Hematopoietic multipotent progenitor cell treated with erythropoietin and hydrocortisone succinate and interleukin-3 and kit ligand, for 6 days (in vitro differentiated cells): ENCODE results near the gene APMAP.

Experiments
- DNase-seq: peaks from one replicate; pipeline ENCODE4 v3.0.0-alpha.2; 2015

The APMAP gene

DNA sequence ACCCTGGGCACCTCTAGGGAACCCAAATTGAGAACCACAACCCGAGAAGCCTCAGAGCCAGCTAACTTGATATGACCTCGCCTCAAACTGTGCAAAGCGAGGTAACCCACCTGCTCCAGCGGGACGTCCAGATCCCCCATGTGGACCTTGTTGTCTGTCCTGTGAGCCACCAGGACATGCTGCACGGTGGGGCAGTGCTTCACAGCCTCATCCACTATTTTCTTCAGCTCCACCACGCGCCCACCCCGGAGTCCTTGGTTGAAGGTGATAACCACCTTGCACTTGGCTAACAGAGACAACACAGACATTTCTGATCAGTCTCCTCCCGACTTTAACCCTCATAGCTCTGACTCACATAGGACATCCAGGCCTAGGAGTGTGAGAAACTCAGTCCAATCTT, 30.8 kb upstream of the APMAP start:
- DNase-seq, result peak; percentile 74

DNA sequence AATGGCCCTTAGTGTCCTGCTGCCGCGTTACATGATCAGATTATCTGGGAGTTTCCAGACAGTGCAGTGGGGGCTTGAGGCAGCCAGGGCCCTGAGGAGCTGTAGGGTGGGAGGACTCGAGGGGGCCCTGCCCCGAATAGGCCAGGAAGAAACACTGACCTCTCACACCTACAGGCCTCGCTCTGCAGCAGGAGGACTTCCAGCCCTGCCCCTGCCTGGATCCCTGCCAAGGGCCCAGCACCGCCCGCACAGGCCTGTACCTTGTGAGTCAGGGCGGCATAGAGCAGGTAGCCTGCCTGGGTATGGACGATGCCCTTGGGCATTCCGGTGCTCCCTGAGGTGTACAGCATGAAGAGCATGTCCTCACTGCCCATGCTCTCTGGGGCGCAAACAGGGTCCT, 30.1 kb upstream of the APMAP start:
- peak; percentile 40 for DNase-seq

DNA sequence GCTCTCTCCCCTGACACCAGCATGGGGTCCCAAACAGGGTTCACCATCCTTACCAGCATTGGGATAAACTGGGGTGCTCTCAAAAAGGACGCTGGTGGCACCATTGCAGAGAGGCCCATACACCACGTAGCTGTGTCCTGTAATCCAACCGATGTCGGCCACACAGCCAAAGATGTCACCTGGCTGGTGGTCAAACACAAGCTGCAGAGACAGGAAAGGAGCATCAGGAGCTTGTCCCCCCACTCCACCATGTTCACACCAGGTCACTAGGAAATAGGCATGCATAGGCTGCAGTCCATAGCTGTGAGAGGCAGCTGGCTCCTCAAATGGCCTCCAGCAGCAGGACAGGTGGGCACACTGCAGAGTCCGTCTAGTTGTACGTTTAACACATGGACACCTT, 28.8 kb upstream of the APMAP start:
- DNase-seq, result no peak

DNA sequence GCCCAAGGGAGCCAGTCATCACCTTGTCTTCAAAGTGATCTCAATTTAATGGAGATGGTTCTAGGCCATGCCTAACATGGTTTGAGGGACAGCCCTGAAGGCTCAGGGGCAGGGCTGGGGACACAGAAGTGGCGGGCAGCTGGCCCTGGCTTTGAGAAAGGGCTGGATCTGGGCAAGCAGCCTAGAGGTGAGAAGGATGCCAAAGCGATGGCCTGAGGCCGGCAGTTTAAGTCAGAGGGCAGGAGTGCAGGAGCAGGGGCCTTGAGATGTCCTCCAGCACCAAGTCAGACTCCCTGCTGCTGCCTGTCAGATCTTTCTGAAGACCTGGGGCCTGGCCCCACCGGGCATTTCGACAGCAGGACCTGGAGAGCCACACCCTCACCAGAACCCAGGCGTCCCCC, 28.4 kb upstream of the APMAP start:
- no peak for DNase-seq

DNA sequence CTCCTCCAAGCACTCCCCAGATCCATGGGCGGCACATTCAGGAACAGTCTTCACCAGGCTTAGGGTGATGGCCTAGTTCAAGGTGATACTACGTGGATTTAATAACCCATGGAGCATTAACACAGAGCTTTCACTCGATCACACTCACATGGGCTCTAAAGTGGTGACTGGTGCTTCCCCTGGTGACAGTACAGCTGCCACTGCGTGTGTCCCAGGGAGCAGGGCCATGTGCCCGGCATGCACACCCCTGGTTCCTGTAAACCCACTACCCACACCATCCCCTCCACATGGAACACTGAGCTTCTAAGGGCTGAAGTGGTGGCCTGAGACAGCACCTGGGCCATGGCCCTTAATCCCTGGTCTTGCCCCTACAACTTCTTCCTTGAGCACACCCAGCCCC, 27.8 kb upstream of the APMAP start:
- DNase-seq, result no peak

DNA sequence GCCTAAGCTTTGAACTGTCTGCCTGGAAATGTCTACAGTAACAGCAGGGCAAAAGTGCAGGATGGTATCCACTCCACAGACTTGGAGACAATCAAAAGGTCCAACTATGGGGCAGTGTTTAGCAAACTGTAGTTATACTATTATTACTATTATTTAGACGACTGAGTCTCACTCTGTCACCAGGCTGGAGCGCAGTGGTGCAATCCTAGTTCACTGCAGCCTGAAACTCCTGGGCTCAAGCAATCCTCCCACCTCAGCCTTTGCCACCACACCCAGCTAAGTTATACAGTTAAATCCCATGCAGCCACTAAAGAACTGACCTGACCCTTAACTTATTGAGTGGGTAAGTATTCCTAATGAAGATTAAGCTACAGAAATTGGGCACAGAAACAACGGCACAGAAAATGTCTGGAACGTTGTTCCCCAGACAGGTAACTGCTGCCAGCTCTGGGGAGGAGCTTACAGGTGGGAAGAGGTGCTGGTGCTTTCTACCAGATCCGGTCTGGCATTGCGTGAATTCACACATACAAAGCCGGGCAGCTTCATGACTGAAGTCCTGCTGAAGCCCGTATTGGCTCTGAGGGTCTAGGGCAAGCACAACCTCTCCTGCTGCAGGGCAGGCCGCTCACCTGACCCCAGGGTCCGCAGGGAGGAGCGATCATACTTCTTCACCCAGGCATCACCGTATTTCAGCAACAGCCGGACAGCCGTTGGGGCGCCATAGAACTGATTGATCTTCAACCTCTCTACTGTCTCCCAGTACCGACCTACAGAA, 27.0 kb upstream of the APMAP start:
- DNase-seq, result no peak

DNA sequence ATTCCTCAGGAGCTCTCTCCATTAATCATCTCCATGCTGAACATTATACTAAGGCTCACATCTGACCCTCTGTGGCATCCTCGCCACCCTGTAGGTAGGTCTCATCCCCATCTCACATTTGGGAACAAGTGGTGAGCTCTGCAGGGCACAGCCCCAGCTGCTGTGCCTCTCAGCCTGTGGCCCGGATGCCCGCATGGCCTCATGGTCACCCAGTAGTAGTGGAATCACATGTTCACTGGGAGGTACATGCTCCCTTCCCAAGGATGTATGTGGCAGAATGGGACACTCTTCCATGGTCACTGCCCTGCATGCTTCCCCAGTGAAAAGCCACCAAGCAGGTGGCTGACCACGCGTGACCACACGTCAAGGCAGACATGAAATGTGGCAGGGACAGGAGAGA, 26.3 kb upstream of the APMAP start:
- no peak for DNase-seq

DNA sequence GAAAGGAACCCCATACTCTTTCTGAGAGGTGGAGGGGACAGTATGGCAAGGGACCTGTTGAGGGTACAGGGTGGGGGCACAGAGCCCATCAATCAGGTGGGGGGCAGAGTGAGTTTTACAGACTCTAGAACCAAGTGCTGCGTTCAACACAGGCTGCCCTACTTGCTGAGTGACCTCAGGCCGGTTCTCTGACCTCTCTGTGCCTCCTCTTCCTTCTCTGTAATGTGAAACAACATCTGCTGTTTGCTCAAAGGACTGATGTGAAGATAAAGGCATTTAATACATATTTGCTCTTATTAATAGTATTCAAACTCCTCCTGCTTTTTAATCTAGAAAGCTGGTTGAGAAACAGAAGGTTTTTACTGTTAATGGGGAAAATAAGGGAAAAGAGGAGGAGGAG, 25.9 kb upstream of the APMAP start:
- no peak for DNase-seq

DNA sequence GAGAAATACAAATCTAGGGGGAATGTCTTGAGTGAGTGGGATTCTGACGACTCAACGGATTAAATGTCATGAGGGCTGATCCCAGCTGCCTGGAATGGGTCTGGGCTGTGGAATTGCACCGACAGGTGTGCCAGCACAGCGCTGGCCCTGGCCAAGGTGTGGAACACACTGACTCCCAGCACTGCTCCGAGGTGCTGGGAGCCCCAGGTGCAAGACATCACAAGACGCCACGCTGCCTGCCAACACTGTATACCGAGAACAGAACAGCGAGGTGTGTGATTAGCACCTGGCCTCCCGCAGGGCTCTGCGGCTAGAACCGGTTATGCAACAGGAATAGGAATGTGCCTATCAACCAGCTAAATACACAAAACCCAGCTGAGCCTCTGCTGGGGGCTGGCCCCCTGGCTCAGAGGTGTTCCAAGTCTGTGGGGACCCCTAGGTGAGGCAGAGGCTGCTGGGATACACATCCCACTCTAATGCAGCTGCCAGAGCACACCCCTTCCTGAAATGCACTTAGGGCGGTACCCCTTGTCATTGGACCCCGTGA, 24.8 kb upstream of the APMAP start:
- DNase-seq, result no peak

DNA sequence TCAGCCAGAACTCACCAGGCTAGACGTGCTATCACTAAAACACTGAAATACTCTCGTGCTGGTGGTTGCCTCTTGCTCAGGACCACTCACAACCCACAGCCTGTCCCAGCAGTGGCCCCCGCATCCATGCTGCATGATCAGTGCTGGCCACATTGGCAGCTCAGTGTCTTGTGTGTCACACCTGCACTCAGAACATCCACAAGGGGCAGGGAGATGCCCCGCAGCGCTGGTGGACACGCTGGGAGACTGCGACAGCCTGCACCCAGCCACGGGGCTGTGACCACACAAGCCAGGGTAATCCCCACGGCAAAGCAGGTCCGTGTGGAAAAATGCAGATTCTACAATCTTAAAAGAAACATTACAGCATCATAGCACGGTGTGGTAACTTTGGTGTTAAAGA, 23.9 kb upstream of the APMAP start:
- DNase-seq, result no peak

DNA sequence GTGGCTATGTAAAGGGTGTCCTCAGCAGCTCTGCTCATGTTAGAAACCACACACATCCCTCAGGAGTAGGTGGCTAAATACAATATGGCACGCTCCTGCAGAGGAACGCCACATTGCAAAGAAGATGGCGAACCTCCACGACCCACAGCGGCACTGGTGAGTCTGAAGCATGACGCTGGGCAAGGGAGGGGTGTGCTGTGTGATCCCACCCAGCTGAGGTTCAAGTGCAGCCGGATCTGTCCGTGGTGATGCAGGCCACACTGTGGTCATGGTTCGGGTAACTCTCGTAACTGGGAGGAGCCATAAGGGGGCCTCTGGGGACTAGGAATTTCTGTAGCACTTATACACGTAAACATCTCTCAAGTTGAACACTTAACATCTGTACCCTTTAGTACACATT, 23.4 kb upstream of the APMAP start:
- DNase-seq, result no peak

DNA sequence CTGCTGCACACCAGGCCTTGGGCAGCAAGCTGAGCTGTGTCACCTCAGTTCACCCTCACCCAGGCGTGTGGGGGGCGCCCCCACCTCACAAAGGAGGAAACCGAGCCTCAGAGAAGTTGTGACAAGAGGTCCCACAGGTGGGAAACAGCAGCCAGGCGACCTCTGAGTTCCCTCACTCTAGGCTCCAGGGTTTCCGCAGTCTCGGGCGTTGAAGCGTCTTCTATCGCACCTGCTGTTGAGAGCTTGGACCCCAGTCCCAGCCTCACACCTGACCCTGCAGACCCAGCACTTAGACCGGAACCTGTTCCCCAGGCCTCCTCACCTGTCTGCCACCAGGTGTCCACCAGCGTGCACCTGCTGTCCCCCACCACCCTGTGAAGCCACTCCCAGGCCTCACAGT, 22.3 kb upstream of the APMAP start:
- DNase-seq, result no peak

DNA sequence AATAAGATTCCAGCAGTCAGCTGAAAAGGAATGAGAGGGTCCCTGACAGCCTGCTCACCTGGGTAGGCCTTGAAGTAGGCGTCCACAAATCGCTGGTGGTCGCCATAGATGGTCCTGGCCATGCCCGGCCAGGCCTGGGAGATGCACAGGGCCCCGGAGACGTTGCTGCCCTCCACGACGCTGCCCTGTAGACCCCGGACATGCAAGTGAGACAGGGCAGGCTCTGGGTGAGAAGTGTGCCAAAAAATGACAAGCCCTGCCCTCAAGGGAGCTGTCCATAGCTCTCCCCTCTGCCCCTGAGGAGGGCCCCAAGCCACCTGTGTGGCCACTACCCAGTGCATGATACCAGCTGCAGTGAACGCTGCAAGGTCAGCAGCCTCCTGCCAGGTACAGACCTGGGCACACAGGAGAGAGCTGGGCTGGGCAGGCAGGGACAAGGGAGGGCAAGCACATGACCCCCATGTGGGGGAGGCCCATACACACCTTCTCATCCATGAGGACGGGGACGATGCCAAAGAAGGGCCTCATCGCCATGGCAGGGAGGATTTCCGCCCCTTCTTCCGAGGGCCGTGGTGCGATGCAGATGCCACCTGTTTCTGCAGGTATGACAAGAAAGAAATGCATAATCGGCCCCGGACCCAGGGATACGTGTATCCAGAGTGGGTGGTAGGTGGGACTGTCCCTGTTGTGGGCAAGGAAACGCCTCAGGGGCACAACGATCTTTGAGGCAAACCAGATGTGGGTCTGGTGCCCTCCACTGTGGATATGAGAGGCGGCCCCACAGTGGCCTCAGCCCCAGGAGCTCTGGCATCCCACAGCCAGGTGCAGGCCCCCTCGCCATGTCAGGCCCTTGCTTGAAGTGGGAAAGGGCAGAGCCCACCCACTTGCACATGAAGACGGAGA, 21.2 kb upstream of the APMAP start:
- DNase-seq, result no peak

DNA sequence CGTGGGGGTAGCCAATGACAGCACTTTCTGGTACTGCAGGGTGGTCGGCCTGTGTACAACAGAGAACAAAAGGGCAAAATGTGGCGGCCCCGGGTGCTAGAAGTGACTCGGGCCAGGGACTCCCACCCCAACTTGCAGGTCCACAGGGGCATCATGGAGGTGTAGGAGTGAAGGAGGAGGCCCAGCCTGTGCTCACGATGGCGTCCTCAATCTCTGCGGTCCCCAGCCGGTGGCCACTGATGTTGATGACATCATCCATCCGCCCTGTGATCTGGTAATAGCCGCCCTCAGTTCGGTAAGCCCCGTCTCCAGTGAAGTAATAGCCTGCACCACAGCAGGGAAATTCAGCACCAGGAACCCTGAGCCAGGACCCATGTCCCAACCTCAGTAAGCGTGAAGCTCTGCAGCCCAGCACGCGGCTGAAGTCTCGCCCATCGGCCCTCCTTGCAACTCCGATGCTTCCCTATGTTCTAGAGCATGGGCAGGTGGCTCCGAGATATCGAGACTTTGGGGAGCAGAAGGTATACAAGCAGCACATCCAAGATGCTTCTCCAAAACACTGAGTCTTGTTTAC, 20.2 kb upstream of the APMAP start:
- no peak for DNase-seq

DNA sequence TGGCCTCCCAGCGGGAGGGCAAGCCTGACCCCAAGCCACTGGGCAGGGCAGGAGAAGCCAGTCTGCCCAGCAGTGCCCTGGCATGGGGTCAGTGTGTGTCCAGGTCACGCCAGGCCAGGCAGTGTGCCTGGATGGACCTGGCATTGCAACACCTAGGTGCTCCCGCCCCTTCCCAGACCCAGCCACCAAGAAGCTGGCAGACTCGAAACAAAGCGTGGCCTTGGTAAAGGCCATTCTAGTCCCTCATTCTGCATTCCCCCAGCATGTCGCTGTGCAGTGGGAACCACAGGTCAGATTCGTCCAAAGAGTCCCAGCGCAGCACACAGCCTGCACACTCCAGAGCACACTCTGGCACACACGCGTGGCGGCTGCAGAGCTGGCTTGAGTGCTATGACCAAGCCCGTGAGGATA, 19.3 kb upstream of the APMAP start:
- no peak for DNase-seq

DNA sequence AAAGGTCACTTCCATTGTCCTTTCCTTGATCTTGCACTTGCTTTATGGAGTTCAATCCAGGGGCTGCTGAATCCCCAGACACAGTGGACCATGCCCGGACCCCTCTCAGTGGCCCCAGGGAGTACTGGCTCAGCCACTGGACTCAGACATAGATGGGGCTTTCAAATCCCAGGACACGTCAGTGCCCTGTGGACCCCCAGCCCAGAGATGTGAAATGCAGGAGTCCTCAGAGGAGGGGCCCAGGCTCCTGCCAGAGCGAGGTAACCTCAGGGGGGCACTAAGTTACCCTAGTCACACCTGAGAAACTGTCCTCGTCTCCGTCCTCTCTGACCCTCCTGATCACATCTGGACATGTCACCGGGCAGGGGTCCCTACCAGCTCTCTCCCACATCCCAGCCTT, 18.7 kb upstream of the APMAP start:
- DNase-seq, result no peak

DNA sequence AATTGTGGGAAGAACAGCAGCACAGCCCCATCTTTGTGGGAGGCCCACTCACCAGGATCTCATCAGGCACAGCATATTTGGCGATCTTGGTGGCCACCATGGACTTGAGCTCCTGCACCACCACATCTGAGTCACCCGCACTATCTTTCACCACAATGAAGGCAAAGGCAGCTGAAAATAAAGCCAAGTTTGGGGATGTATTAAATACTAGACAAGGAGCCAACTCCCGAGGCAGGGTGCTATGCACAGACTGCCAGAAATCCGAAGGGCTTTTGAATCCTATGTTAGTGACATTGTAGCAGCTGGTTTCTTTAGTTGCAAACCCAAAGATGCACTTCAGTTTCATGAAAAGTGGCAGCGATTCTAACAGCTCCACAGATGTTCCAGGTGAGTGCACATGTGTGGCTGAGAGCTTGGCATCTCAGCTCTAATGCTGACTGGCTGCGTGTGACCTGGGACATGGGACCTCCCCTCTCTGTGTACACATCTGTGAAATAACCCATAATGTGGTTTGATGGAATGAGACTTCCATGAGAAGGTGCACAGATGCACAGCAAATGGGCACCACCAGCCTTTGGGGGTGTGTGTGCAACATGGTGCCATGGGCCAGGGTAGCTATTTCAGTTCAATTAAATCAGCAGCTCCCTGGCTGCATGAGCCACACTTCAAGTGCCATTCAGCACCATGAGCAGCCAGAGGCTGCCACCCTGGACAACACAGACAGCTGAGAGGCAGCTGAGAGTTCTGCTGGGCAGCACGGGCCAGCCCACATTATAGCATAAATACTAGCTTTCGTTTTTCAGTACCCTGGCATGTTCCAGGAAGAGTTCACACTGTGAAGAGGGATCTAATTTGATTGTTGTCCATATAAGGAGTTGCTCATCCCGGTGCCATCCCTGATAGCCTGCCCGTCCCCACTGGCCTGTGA, 16.9 kb upstream of the APMAP start:
- DNase-seq, result no peak

DNA sequence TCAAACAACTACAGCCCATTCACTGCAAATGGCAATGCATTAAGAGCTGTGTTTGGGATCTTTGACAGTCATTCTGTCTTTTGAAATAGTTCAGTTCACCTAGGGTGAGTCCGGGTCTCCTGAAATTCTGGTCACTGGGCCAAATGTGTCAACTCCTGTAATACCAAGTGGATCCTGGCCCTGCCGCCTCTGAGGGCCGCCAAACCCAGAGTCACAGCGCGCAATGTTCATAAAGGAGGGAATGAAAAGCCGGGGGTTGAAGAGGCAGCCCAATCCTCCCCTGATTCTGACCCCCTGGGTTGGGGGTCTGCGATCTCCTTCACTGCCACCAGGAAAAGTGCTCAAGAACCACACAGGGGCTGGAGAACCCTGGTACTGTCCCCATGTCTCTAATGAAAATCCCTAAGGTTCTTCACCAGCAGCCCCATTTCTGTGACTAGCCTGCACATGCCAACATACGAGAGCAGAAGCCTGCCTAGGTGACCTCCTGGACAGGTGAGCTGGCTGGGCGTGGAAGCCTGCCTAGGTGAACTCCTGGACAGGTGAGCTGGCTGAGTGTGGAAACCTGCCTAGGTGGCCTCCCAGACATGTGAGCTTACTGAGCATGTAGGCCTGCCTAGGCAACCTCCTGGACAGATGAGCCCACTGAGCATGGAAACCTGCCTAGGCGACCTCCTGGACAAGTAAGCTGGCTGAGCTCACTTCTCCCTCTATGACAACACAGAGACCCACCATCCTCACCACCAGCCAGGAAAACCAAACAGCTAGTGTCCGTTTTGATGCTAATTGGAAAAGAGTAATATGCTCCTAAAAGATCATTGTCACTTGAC, 16.1 kb upstream of the APMAP start:
- no peak for DNase-seq

DNA sequence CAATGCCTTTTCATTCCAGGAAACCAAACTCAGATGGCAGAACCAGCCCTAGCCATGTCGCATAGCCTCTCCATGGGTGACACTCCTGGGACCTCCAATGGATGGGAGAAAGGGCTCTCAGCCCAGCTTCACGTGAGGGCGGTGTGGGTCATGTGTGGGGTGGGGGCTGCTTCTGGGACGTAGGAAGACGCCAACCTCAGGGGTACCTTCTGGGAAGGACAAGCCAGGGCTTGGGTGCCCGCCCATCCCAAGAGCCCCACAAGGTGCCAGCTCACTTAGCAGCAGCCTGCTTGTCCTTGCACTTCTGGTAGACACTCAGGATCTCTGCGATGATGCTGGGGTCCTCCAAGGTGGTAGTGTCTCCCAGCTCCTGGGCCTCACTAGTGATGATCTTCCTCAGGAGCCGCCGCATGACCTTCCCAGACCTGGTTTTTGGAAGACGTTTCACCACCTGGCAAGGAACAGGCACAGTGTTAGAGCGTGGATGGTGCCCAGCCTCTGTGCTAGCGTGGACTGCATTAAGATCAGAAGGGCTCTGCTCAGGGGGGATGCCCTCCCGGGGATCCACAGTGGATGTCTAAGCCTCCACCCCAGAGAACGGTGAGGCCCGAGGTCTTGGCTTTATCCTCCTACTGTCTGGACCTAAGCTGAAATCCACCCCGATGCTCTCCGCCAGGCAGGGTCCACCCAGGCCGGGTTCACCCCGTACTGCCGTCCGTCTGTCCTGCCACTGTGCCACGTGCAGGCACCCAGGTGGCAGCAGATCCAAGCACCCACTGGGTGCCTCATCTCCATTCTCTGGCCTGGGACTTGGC, 15.1 kb upstream of the APMAP start:
- no peak for DNase-seq

DNA sequence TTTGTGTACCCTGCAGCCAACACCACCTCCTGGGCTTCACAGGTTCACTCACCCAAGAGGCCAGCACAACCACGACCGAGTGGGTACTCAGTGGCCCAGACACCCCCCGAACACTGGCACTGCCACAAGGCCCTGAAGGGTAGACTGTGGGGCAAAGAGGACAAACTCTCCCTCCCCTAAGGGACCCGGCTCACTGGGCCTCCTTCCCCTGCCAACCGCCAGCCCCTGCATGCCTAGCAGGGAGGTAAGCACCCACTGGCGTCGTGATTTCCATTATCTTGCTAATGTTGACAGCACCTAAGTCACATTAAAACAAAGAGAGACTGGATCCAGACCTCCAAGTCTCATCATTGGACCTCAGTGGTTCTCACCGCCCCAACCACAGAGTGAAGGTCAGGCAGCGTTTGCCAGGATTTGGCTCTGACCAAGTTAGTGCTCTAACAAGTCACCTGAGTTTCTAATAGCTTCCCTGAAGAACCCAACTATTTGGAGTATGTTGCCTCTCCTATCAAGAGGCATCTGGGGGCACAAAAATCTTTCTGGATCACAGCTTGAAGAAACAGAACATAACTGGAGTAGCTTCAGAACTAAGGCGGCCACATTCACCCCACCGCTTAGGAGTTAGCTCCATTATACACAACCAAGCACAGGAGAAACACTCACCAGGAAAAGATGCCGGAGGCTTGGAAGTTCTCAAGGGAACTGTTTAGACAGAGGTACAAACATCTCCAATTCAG, 14.0 kb upstream of the APMAP start:
- no peak for DNase-seq
